ENCODE data around the gene MALAT1. TPM values are rescaled to one million over a fixed set of nuclear protein-coding genes. Genes with fewer than 3 reads are reported as not detected.
"Not testable (repeated sequence)": the region's sequence is repeated elsewhere in the genome, so short reads cannot be mapped to it uniquely, and the experiment has no call there.

The MALAT1 gene
- total RNA-seq, 1 donor from 2014 or later: 6,276 TPM

GRCh38 chr11:65505466-65506289 is 6.8 kb downstream of the MALAT1 start:
- Mint-ChIP-seq H3K36me3 (peaks cover 37% of the 10 kb centered on the region), H3K4me3 (no peak overlapping the region), H3K27me3 (peaks cover 50% of the 10 kb centered on the region), H3K27ac (no peak overlapping the region), H3K9me3 (no peaks in the 10 kb centered on the region), H3K4me1 (ENCODE audit: unreplicated experiment) (peaks cover 41% of the 10 kb centered on the region)
- DNase-seq (ENCODE audit: extremely low spot score, unreplicated experiment): no peak
- TF ChIP-seq CTCF (conservative IDR thresholded peaks at IDR 0.05): no peak

GRCh38 chr11:65506290-65506771 is 7.5 kb downstream of the MALAT1 start:
- Mint-ChIP-seq H3K4me3 (no peak overlapping the region), H3K4me1 (ENCODE audit: unreplicated experiment) (peaks cover 43% of the 10 kb centered on the region), H3K9me3 (no peaks in the 10 kb centered on the region), H3K27ac (no peak overlapping the region), H3K27me3 (peaks cover 50% of the 10 kb centered on the region), H3K36me3 (peaks cover 37% of the 10 kb centered on the region)
- TF ChIP-seq CTCF (conservative IDR thresholded peaks at IDR 0.05): no peak
- DNase-seq (ENCODE audit: extremely low spot score, unreplicated experiment): no peak

GRCh38 chr11:65506772-65507505 is 8.1 kb downstream of the MALAT1 start:
- Mint-ChIP-seq H3K27ac (no peak overlapping the region), H3K9me3 (no peaks in the 10 kb centered on the region), H3K36me3 (peaks cover 37% of the 10 kb centered on the region), H3K4me1 (ENCODE audit: unreplicated experiment) (peaks cover 43% of the 10 kb centered on the region), H3K4me3 (no peak overlapping the region), H3K27me3 (peaks cover 43% of the 10 kb centered on the region)
- TF ChIP-seq CTCF (conservative IDR thresholded peaks at IDR 0.05): no peak
- no peak for DNase-seq (ENCODE audit: extremely low spot score, unreplicated experiment)

- H3K9me3 Mint-ChIP-seq; H3K4me1 Mint-ChIP-seq (ENCODE audit: unreplicated experiment); H3K27ac Mint-ChIP-seq; H3K4me3 Mint-ChIP-seq; H3K36me3 Mint-ChIP-seq; H3K27me3 Mint-ChIP-seq; DNase-seq (ENCODE audit: extremely low spot score, unreplicated experiment): not testable (repeated sequence)
These were observed 13.5 kb downstream of the MALAT1 start for GRCh38 chr11:65512311-65512710.

- H3K4me1 Mint-ChIP-seq (ENCODE audit: unreplicated experiment): no peaks in the 10 kb centered on the region
- H3K36me3 Mint-ChIP-seq: no peaks in the 10 kb centered on the region
- no peaks in the 10 kb centered on the region for H3K9me3 Mint-ChIP-seq
- H3K4me3 Mint-ChIP-seq: no peak overlapping the region
- no peak for DNase-seq (ENCODE audit: extremely low spot score, unreplicated experiment)
- peak overlapping the region; percentile 46 for H3K27ac Mint-ChIP-seq
- no peaks in the 10 kb centered on the region for H3K27me3 Mint-ChIP-seq
- TF ChIP-seq CTCF (conservative IDR thresholded peaks at IDR 0.05): no peak
These were observed 17.5 kb downstream of the MALAT1 start for GRCh38 chr11:65516135-65516968.

- H3K27me3 Mint-ChIP-seq; H3K36me3 Mint-ChIP-seq; H3K4me3 Mint-ChIP-seq; H3K27ac Mint-ChIP-seq; H3K9me3 Mint-ChIP-seq; DNase-seq (ENCODE audit: extremely low spot score, unreplicated experiment): not testable (repeated sequence)
- peaks cover 16% of the 10 kb centered on the region for H3K4me1 Mint-ChIP-seq (ENCODE audit: unreplicated experiment)
These were observed 20.2 kb downstream of the MALAT1 start for GRCh38 chr11:65518941-65519549.

- not testable (repeated sequence) for H3K27me3 Mint-ChIP-seq; DNase-seq (ENCODE audit: extremely low spot score, unreplicated experiment); H3K36me3 Mint-ChIP-seq; H3K27ac Mint-ChIP-seq; H3K9me3 Mint-ChIP-seq
- H3K4me3 Mint-ChIP-seq: peak overlapping the region; percentile 2
- peaks cover 25% of the 10 kb centered on the region for H3K4me1 Mint-ChIP-seq (ENCODE audit: unreplicated experiment)
These were observed 23.1 kb downstream of the MALAT1 start for GRCh38 chr11:65521777-65522521.

Measured in type B pancreatic cell (in vitro differentiated cells).